ENCODE data around the gene CYP8B1. TPM values are rescaled to one million over a fixed set of nuclear protein-coding genes. Genes with fewer than 3 reads are reported as not detected.

CYP8B1 gene
- total and polyA plus RNA-seq, 2 of the 13 experiments (the other 11 are each of a cell fraction or from before 2014, with no cell fraction given) = 0.58 to 2.0 TPM

GRCh38 chr3:42831321-42831713 lies 44.4 kb downstream of the CYP8B1 start (continued):
- TF ChIP-seq ZBTB40 (IDR thresholded peaks at IDR 0.05) = no peak
- TF ChIP-seq ZBTB40 (CRISPR knock-in tag; IDR thresholded peaks at IDR 0.05) = no peak
- TF ChIP-seq ZNF549 (CRISPR knock-in tag; IDR thresholded peaks at IDR 0.05) = no peak
- TF ChIP-seq RFX5 (IDR thresholded peaks at IDR 0.05; ENCODE audit: low read depth, low read length) = 0 out of 2 replicates have a peak, but pooled peaks have one; percentile 42
- no peak for TF ChIP-seq E2F2 (CRISPR knock-in tag; IDR thresholded peaks at IDR 0.05; ENCODE audit: borderline replicate concordance)
- TF ChIP-seq ZNF431 (CRISPR knock-in tag; IDR thresholded peaks at IDR 0.05; ENCODE audit: borderline replicate concordance, low read depth) = no peak
- no peak; the same call in 1 of the 2 replicates for TF ChIP-seq HMGXB3 (CRISPR knock-in tag; IDR thresholded peaks at IDR 0.05; ENCODE audit: borderline replicate concordance)
- TF ChIP-seq NFYB (CRISPR knock-in tag; IDR thresholded peaks at IDR 0.05) = peak; percentile 41
- TF ChIP-seq MTF1 (CRISPR knock-in tag; IDR thresholded peaks at IDR 0.05) = no peak
- no peak for TF ChIP-seq GZF1 (CRISPR knock-in tag; IDR thresholded peaks at IDR 0.05)
- no peak for TF ChIP-seq DDIT3 (CRISPR knock-in tag; IDR thresholded peaks at IDR 0.05)
- no peak for TF ChIP-seq MXD3 (CRISPR knock-in tag; IDR thresholded peaks at IDR 0.05)
- TF ChIP-seq ZBTB34 (CRISPR knock-in tag; IDR thresholded peaks at IDR 0.05) = no peak

Measured in HepG2 (cell line).